Liver (tissue), 9 donors: ENCODE results near the gene GPR107. TPM values are rescaled to one million over a fixed set of nuclear protein-coding genes. Genes with fewer than 3 reads are reported as not detected.
"Not testable (repeated sequence)": the region's sequence is repeated elsewhere in the genome, so short reads cannot be mapped to it uniquely, and the experiment has no call there.

ENCODE experiments used
- DNase-seq: peaks from one replicate; pipeline ENCODE4 v3.0.0-alpha.2; 2017; ENCODE audit warnings: low spot score
- H3K27ac ChIP-seq, 2 donors: one replicate each; pipeline ENCODE4 v1.7.0; 2013; ENCODE audit warnings: inconsistent platforms in 2 of 2, low read length in 2 of 2, control low read depth in 1 of 2, low read depth in 1 of 2, mild to moderate bottlenecking in 1 of 2
- H3K27me3 ChIP-seq, 4 donors: one replicate each; pipeline versions ENCODE4 v1.6.1 to v1.7.0; 2013; ENCODE audit warnings: low read length in 3 of 4, inconsistent platforms in 1 of 4, mild to moderate bottlenecking in 1 of 4, moderate library complexity in 1 of 4; ENCODE audit not compliant: control insufficient read depth in 4 of 4, insufficient read depth in 4 of 4
- H3K36me3 ChIP-seq, 4 donors: one replicate each; pipeline versions ENCODE4 v1.6.1 to v1.7.0; 2013; ENCODE audit warnings: low read length in 3 of 4, mild to moderate bottlenecking in 3 of 4, low read depth in 1 of 4, moderate library complexity in 1 of 4; ENCODE audit not compliant: control insufficient read depth in 4 of 4, insufficient read depth in 3 of 4
- H3K4me1 ChIP-seq, 4 donors: one replicate each; pipeline versions ENCODE4 v1.6.1 to v1.7.0; 2013; ENCODE audit warnings: low read length in 3 of 4, mild to moderate bottlenecking in 3 of 4, moderate library complexity in 1 of 4; ENCODE audit not compliant: control insufficient read depth in 4 of 4, insufficient read depth in 4 of 4
- H3K4me3 ChIP-seq, 3 donors: one replicate each; pipeline versions ENCODE4 v1.6.1 to v1.7.0; 2013; ENCODE audit warnings: low read length in 3 of 3, control low read depth in 1 of 3, low read depth in 1 of 3, mild to moderate bottlenecking in 1 of 3
- H3K9ac ChIP-seq, 2 donors: one replicate each; pipeline ENCODE4 v1.7.0; 2013; ENCODE audit warnings: low read length in 2 of 2, mild to moderate bottlenecking in 2 of 2, moderate library complexity in 2 of 2, control low read depth in 1 of 2, low read depth in 1 of 2
- H3K9me3 ChIP-seq, 4 donors: one replicate each; pipeline versions ENCODE4 v1.6.1 to v1.7.0; 2013; ENCODE audit warnings: low read length in 3 of 4; ENCODE audit not compliant: control insufficient read depth in 4 of 4
- EGR1 ChIP-seq, 2 donors: IDR thresholded peaks; 2 replicates each; pipeline ENCODE4 v1.6.1; 2016 to 2018; ENCODE audit warnings: antibody characterized with exemption in 2 of 2, low read depth in 2 of 2
- FOXA2 ChIP-seq: IDR thresholded peaks from 2 replicates; pipeline ENCODE4 v1.6.1; 2016; ENCODE audit warnings: antibody characterized with exemption
- GABPA ChIP-seq, 2 donors: IDR thresholded peaks in 1 of 2; conservative IDR thresholded peaks in 1 of 2; 2 replicates each; pipeline ENCODE4 v1.6.1; 2016; ENCODE audit warnings: antibody characterized with exemption in 2 of 2, mild to moderate bottlenecking in 1 of 2, moderate library complexity in 1 of 2
- HNF4G ChIP-seq: IDR thresholded peaks from 2 replicates; pipeline ENCODE4 v1.6.1; 2016; ENCODE audit warnings: antibody characterized with exemption
- JUND ChIP-seq, 2 donors: IDR thresholded peaks; 2 replicates each; pipeline ENCODE4 v1.6.1; 2016; ENCODE audit warnings: antibody characterized with exemption in 2 of 2
- NR2F2 ChIP-seq: IDR thresholded peaks from 2 replicates; pipeline ENCODE4 v1.6.1; 2016; ENCODE audit warnings: antibody characterized with exemption
- RAD21 ChIP-seq, 2 donors: IDR thresholded peaks; 2 replicates each; pipeline ENCODE4 v1.6.1; 2016; ENCODE audit warnings: antibody characterized with exemption in 2 of 2, mild to moderate bottlenecking in 2 of 2
- REST ChIP-seq: IDR thresholded peaks from 2 replicates; pipeline ENCODE4 v1.6.1; 2016; ENCODE audit warnings: antibody characterized with exemption, mild to moderate bottlenecking
- RXRA ChIP-seq, 2 donors: IDR thresholded peaks; 2 replicates each; pipeline ENCODE4 v1.6.1; 2017 to 2018; ENCODE audit warnings: antibody characterized with exemption in 2 of 2, mild to moderate bottlenecking in 1 of 2
- SP1 ChIP-seq: IDR thresholded peaks from 2 replicates; pipeline ENCODE4 v1.6.1; 2018; ENCODE audit warnings: antibody characterized with exemption, mild to moderate bottlenecking
- ZBTB33 ChIP-seq: IDR thresholded peaks from 2 replicates; pipeline ENCODE4 v1.6.1; 2016; ENCODE audit warnings: antibody characterized with exemption
- WGBS: extraction: QIAGEN DNeasy Blood & Tissue Kit; methylation state at CpG from one replicate; pipeline ENCODE4 v1.1.7; 2013; 5-methylcytosine and 5-hydroxymethylcytosine counted together
- polyA plus RNA-seq, 2 donors: library from polyadenylated mRNA; stranded (reverse) in 1 of 2; unstranded in 1 of 2; fragments of 200-250 nt in 1 of 2; fragments of >200 nt in 1 of 2; fragmentation: Nextera tagmentation in 1 of 2; extraction: Ambion mirVana in 1 of 2; gene quantifications; one replicate each; pipeline versions ENCODE4 v1.2.1 to v1.2.3, GENCODE V29; 2013 to 2015
- total RNA-seq, 2 donors: library from RNA; depleted of rRNA; stranded (reverse); fragments of >200 nt; gene quantifications; one replicate each; pipeline ENCODE4 v1.2.3, GENCODE V29; 2014
- TF ChIP-seq, protein P1 (sequence below): IDR thresholded peaks from 2 replicates; pipeline ENCODE4 v1.6.1; 2016; ENCODE audit warnings: antibody characterized with exemption
- TF ChIP-seq, protein P2 (sequence below): fragments of 150-350 bp; IDR thresholded peaks from 2 replicates; pipeline ENCODE4 v1.5.1; 2017; ENCODE audit warnings: improper control_type of control experiment, low read depth, low read length; ENCODE audit not compliant: missing input control
- donor health status: healthy.
- donor health status: healthy.
- donor health status: healthy.
- donor health status: healthy.
- donor health status: healthy.

Gene GPR107
- total and polyA plus RNA-seq, 4 donors = 3.8 to 17.2 (median 11.4) TPM

GRCh38 chr9:130017510-130017909, 36.2 kb upstream of the GPR107 start:
- not testable (repeated sequence) for H3K4me1 ChIP-seq, H3K9ac ChIP-seq, H3K36me3 ChIP-seq, H3K4me3 ChIP-seq, H3K9me3 ChIP-seq, H3K27me3 ChIP-seq, DNase-seq, H3K27ac ChIP-seq
- whole genome bisulfite sequencing = 98% methylated on average over 8 of the region's 8 CpGs

DNA sequence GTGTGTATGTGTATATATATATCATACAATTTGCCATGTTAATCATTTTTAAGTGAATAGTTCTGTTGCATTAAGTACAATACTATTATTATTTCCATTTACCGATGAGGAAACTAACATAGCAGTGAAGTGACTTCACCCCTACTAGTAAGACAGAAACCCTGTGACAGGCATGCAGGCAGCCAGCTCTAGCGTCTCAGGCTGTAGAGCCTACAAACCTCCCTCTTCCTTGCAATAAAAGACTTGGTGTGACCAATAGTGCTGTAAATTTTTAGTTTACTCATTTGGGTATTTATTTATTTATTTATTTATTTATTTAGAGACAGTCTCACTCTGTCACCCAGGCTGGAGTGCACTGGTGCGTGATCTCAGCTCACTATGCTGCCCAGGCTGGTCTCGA, 35.4 kb upstream of the GPR107 start:
- no peak for DNase-seq
- peaks cover 0 to 5% (median 3%) of the 10 kb centered on the region in 4 donors for H3K4me1 ChIP-seq
- H3K9ac ChIP-seq = no peak overlapping the region
- no peak overlapping the region for H3K27ac ChIP-seq
- no peaks in the 10 kb centered on the region for H3K9me3 ChIP-seq
- WGBS = 93% methylated on average over 4 of the region's 4 CpGs
- no peaks in the 10 kb centered on the region for H3K27me3 ChIP-seq
- no peak overlapping the region for H3K4me3 ChIP-seq
- no peak for TF ChIP-seq ZBTB33
- no peak for TF ChIP-seq SP1
- no peak for TF ChIP-seq RXRA (IDR thresholded peaks at IDR 0.05)
- TF ChIP-seq, protein P1, sequence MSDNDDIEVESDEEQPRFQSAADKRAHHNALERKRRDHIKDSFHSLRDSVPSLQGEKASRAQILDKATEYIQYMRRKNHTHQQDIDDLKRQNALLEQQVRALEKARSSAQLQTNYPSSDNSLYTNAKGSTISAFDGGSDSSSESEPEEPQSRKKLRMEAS = no peak
- peaks cover 0 to 4% (median 0%) of the 10 kb centered on the region in 4 donors for H3K36me3 ChIP-seq

DNA sequence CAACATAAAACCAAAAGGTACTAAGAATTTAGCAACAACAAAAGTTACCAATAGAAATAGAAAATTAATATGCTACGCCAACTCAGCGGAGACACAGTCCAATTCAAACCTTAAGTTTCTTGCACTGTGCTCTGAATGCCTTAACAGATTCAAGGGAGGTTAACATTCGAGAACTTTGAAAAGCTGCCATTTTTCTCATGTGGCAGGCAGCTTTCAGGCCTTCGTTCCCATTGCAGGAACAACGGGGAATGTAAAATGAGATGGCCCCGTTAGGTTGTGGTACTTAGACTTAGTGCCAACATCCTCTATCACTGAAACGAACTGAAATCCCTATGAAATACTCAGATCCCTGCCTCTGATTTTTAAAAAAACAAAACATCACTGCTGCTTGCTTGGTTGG, 33.1 kb upstream of the GPR107 start:
- no peaks in the 10 kb centered on the region for H3K9me3 ChIP-seq
- no peak overlapping the region for H3K27ac ChIP-seq
- no peak overlapping the region for H3K4me3 ChIP-seq
- peaks cover 0 to 4% (median 0%) of the 10 kb centered on the region in 4 donors for H3K36me3 ChIP-seq
- no peak overlapping the region for H3K9ac ChIP-seq
- 74% methylated on average over 7 of the region's 7 CpGs for WGBS
- no peak for DNase-seq
- peaks cover 3 to 20% (median 13%) of the 10 kb centered on the region in 4 donors for H3K4me1 ChIP-seq
- TF ChIP-seq EGR1 (IDR thresholded peaks at IDR 0.05; ENCODE audit: low read depth in 2 of 2) = no peak
- TF ChIP-seq FOXA2 = no peak
- TF ChIP-seq JUND (IDR thresholded peaks at IDR 0.05) = no peak
- TF ChIP-seq, protein P2, sequence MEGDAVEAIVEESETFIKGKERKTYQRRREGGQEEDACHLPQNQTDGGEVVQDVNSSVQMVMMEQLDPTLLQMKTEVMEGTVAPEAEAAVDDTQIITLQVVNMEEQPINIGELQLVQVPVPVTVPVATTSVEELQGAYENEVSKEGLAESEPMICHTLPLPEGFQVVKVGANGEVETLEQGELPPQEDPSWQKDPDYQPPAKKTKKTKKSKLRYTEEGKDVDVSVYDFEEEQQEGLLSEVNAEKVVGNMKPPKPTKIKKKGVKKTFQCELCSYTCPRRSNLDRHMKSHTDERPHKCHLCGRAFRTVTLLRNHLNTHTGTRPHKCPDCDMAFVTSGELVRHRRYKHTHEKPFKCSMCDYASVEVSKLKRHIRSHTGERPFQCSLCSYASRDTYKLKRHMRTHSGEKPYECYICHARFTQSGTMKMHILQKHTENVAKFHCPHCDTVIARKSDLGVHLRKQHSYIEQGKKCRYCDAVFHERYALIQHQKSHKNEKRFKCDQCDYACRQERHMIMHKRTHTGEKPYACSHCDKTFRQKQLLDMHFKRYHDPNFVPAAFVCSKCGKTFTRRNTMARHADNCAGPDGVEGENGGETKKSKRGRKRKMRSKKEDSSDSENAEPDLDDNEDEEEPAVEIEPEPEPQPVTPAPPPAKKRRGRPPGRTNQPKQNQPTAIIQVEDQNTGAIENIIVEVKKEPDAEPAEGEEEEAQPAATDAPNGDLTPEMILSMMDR = no peak
- no peak for TF ChIP-seq NR2F2
- TF ChIP-seq RAD21 (IDR thresholded peaks at IDR 0.05) = no peak
- no peak for TF ChIP-seq RXRA (IDR thresholded peaks at IDR 0.05)
- TF ChIP-seq, protein P1 = no peak
- TF ChIP-seq REST = no peak
- no peak for TF ChIP-seq SP1
- TF ChIP-seq HNF4G = no peak
- TF ChIP-seq GABPA (IDR thresholded peaks at IDR 0.05 in 1 of 2, conservative IDR thresholded peaks at IDR 0.05 in 1 of 2) = no peak
- no peaks in the 10 kb centered on the region for H3K27me3 ChIP-seq
